ENCODE data around the gene ZNF469. TPM values are rescaled to one million over a fixed set of nuclear protein-coding genes. Genes with fewer than 3 reads are reported as not detected.

The ZNF469 gene
- total RNA-seq, 3 donors from 2014 or later = 0.80 to 1.5 (median 0.98) TPM

GRCh38 chr16:88383401-88384221 is 852 bp downstream of the ZNF469 start:
- Histone ChIP-seq H3K4me1 (peaks cover 3 to 15% of the 10 kb centered on the region in 2 donors), H3K36me3 (no peaks in the 10 kb centered on the region), H3K4me3 (peak overlapping the region; percentile 44 to 83 (median 54)), H3K27me3 (no peaks in the 10 kb centered on the region), H3K27ac (peak overlapping the region; percentile 42 to 52), H3K9me3 (no peaks in the 10 kb centered on the region)
- intact Hi-C loops (cut with DNase I; ENCODE audit: low total_unique reads) = no loop called here
- DNase-seq (ENCODE audit: low spot score in 2 of 2) = no peak
- TF ChIP-seq CTCF (IDR thresholded peaks at IDR 0.05) (peak in 2 of 3 donors; percentile 50 to 60), POLR2AphosphoS5 (IDR thresholded peaks at IDR 0.05) (no peak), POLR2A (IDR thresholded peaks at IDR 0.05) (no peak)

GRCh38 chr16:88384222-88385111 is 1.7 kb downstream of the ZNF469 start:
- no peaks in the 10 kb centered on the region for H3K9me3 ChIP-seq
- no peak for TF ChIP-seq POLR2A (IDR thresholded peaks at IDR 0.05)
- no peak for TF ChIP-seq CTCF (IDR thresholded peaks at IDR 0.05)
- no peak for TF ChIP-seq POLR2AphosphoS5 (IDR thresholded peaks at IDR 0.05)
- H3K36me3 ChIP-seq = no peaks in the 10 kb centered on the region
- H3K4me1 ChIP-seq = peaks cover 3 to 15% of the 10 kb centered on the region in 2 donors
- peak overlapping the region; percentile 44 to 83 (median 54) for H3K4me3 ChIP-seq
- intact Hi-C loops (cut with DNase I; ENCODE audit: low total_unique reads) = no loop called here
- DNase-seq (ENCODE audit: low spot score in 2 of 2) = no peak
- H3K27ac ChIP-seq = peak overlapping the region in 1 of 2 donors; percentile 52
- no peaks in the 10 kb centered on the region for H3K27me3 ChIP-seq

- DNase-seq (ENCODE audit: low spot score in 2 of 2) = no peak
- Histone ChIP-seq H3K36me3 (no peaks in the 10 kb centered on the region), H3K27ac (no peak overlapping the region), H3K9me3 (no peaks in the 10 kb centered on the region), H3K27me3 (no peaks in the 10 kb centered on the region), H3K4me1 (peaks cover 3 to 15% of the 10 kb centered on the region in 2 donors), H3K4me3 (no peak overlapping the region)
- no peak for TF ChIP-seq POLR2A (IDR thresholded peaks at IDR 0.05)
- no peak for TF ChIP-seq POLR2AphosphoS5 (IDR thresholded peaks at IDR 0.05)
- no peak for TF ChIP-seq CTCF (IDR thresholded peaks at IDR 0.05)
- intact Hi-C loops (cut with DNase I; ENCODE audit: low total_unique reads) = no loop called here
These were observed 2.4 kb downstream of the ZNF469 start for GRCh38 chr16:88385112-88385594.

- H3K36me3 ChIP-seq = no peaks in the 10 kb centered on the region
- peak overlapping the region; percentile 96 for H3K27ac ChIP-seq
- H3K4me1 ChIP-seq = peaks cover 3 to 15% of the 10 kb centered on the region in 2 donors
- DNase-seq (ENCODE audit: low spot score in 2 of 2) = no peak
- H3K27me3 ChIP-seq = no peaks in the 10 kb centered on the region
- intact Hi-C loops (cut with DNase I; ENCODE audit: low total_unique reads) = no loop called here
- H3K9me3 ChIP-seq = no peaks in the 10 kb centered on the region
- TF ChIP-seq CTCF (IDR thresholded peaks at IDR 0.05) (no peak), POLR2AphosphoS5 (IDR thresholded peaks at IDR 0.05) (no peak), POLR2A (IDR thresholded peaks at IDR 0.05) (no peak)
- H3K4me3 ChIP-seq = no peak overlapping the region
These were observed 3.4 kb downstream of the ZNF469 start for GRCh38 chr16:88385831-88386815.
